Kidney (tissue), 14 donors: ENCODE measurements around the gene LRRC49. TPM values are rescaled to one million over a fixed set of nuclear protein-coding genes. Genes with fewer than 3 reads are reported as not detected.

Experiments used
- DNase-seq, 5 donors: peaks; one replicate each; pipeline ENCODE4 v3.0.0-alpha.2; 2013 to 2020
- FAIRE-seq: peaks from 2 replicates; lab custom pipeline; 2012; peaks lifted over from hg19 to GRCh38; lab: Jason Lieb, UNC
- H3K27ac ChIP-seq, 2 donors: one replicate each; pipeline ENCODE4 v1.7.0; 2013; ENCODE audit warnings: low read depth in 2 of 2, low read length in 2 of 2, inconsistent platforms in 1 of 2
- H3K27me3 ChIP-seq: one replicate; pipeline ENCODE4 v1.7.1; 2013; ENCODE audit warnings: low read length, inconsistent platforms; ENCODE audit not compliant: control insufficient read depth, insufficient read depth
- H3K36me3 ChIP-seq, 3 donors: one replicate each; pipeline versions ENCODE4 v1.7.0 to v1.7.1; 2013; ENCODE audit warnings: low read length in 3 of 3, control low read depth in 1 of 3, inconsistent platforms in 1 of 3; ENCODE audit not compliant: insufficient read depth in 3 of 3, control insufficient read depth in 2 of 3
- H3K4me1 ChIP-seq, 3 donors: one replicate each; pipeline versions ENCODE4 v1.7.0 to v1.7.1; 2013; ENCODE audit warnings: low read length in 3 of 3, inconsistent platforms in 1 of 3, low read depth in 1 of 3; ENCODE audit not compliant: control insufficient read depth in 2 of 3, insufficient read depth in 2 of 3
- H3K4me3 ChIP-seq, 3 donors: one replicate each; pipeline versions ENCODE4 v1.7.0 to v1.8.1; 2013; ENCODE audit warnings: low read length in 3 of 3, control low read depth in 1 of 3, inconsistent platforms in 1 of 3
- H3K9ac ChIP-seq, 3 donors: one replicate each; pipeline versions ENCODE4 v1.7.0 to v1.7.1; 2013; ENCODE audit warnings: low read length in 3 of 3, control low read depth in 1 of 3, inconsistent platforms in 1 of 3
- H3K9me3 ChIP-seq, 3 donors: one replicate each; pipeline versions ENCODE4 v1.7.0 to v1.7.1; 2013; ENCODE audit warnings: low read length in 3 of 3, control low read depth in 1 of 3, inconsistent platforms in 1 of 3; ENCODE audit not compliant: control insufficient read depth in 2 of 3, insufficient read depth in 1 of 3
- intact Hi-C: fragments of 100-400 bp; cut with DNase I; formaldehyde crosslinking; loops from one replicate; pipeline ENCODE4 v1.11.1; 2022
- polyA plus RNA-seq: library from polyadenylated mRNA; stranded (reverse); fragments of 350-450 nt; fragmentation: Illumina TruSeq; extraction: RNeasy Lipid Tissue Mini Kit (QIAGEN cat#74804); gene quantifications from one replicate; pipeline ENCODE4 v1.2.3, GENCODE V29; 2014; ENCODE audit warnings: low read depth, low replicate concordance; ENCODE audit not compliant: insufficient read depth
- total RNA-seq: library from RNA; stranded (reverse); fragmentation: NEBNext Ultra II Directional; extraction: Animal tissue kit (Norgen Biotek cat#: 25700); gene quantifications from one replicate; pipeline ENCODE4 v1.2.1, GENCODE V29; 2021
- TF ChIP-seq, protein P1 (sequence below): IDR thresholded peaks from 3 replicates; pipeline ENCODE4 v1.5.1; 2012; ENCODE audit warnings: mild to moderate bottlenecking, moderate library complexity, borderline replicate concordance; ENCODE audit not compliant: insufficient read depth; ENCODE audit errors: extremely low read depth
- donor health status: control.
- donor health status: control.
- donor health status: control.
- donor health status: control.
- donor health status: control.
- donor health status: DM: yes; HTN: yes; CAD: no.
- donor health status: Normal renal cell carcinoma (clear cell type).

Gene LRRC49
- total and polyA plus RNA-seq, 2 donors from 2014 or later, result 13.2 to 14.2 TPM

- TF ChIP-seq, protein P1, sequence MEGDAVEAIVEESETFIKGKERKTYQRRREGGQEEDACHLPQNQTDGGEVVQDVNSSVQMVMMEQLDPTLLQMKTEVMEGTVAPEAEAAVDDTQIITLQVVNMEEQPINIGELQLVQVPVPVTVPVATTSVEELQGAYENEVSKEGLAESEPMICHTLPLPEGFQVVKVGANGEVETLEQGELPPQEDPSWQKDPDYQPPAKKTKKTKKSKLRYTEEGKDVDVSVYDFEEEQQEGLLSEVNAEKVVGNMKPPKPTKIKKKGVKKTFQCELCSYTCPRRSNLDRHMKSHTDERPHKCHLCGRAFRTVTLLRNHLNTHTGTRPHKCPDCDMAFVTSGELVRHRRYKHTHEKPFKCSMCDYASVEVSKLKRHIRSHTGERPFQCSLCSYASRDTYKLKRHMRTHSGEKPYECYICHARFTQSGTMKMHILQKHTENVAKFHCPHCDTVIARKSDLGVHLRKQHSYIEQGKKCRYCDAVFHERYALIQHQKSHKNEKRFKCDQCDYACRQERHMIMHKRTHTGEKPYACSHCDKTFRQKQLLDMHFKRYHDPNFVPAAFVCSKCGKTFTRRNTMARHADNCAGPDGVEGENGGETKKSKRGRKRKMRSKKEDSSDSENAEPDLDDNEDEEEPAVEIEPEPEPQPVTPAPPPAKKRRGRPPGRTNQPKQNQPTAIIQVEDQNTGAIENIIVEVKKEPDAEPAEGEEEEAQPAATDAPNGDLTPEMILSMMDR, result no peak
- H3K36me3 ChIP-seq, result no peaks in the 10 kb centered on the region
- no peak for FAIRE-seq
- no peak overlapping the region for H3K27ac ChIP-seq
- H3K27me3 ChIP-seq, result no peaks in the 10 kb centered on the region
- H3K4me1 ChIP-seq, result no peaks in the 10 kb centered on the region
- no peak for DNase-seq
- H3K4me3 ChIP-seq, result no peak overlapping the region
- intact Hi-C loops, result no loop called here
- H3K9me3 ChIP-seq, result no peaks in the 10 kb centered on the region
- H3K9ac ChIP-seq, result no peak overlapping the region
Observed at GRCh38 chr15:71049706-71050422, 157.2 kb downstream of the LRRC49 start.

DNA sequence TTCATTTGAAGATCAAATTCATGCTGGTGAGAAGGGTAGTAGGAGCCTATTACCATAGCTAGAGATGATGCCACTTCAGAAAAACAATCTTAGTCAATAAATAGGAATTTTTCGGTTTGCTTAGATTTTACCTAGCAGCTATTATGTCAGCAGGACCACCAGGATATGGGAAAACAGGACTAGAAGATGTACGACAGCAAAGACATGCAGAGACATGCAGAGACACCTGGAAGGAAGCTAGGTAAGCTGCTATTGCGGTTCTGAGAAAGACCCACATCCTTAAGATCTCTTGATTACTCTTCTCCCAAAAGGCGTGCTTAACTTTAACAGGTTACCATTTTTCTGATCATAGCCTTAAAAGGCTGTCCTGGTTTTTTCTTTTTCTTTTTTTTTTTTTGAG is 157.8 kb downstream of the LRRC49 start:
- Histone ChIP-seq H3K27me3 (no peaks in the 10 kb centered on the region), H3K4me1 (no peaks in the 10 kb centered on the region), H3K4me3 (no peak overlapping the region), H3K27ac (no peak overlapping the region), H3K36me3 (no peaks in the 10 kb centered on the region), H3K9ac (no peak overlapping the region), H3K9me3 (no peaks in the 10 kb centered on the region)
- TF ChIP-seq, protein P1, result no peak
- FAIRE-seq (no peak), DNase-seq (no peak)
- intact Hi-C loops, result no loop called here

DNA sequence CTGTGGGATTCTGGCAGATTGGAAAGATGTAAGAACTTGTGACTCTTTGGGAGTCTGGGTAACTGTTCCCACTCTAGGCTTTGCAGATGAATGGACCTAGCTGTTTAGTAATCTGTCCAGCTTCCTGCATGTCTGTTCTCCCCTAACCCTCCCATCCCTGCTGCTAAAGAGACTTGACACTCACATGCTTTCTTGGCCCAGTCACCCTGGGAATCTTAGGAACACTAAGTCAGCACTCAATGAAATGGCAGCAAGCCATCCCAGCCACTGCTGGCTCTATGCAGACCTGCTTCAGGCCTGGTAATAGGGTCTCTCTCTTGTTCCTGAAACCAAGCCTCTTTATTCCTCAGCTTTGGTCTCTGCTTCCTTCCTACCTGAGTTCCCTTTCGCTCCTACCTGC is 158.9 kb downstream of the LRRC49 start:
- H3K4me1 ChIP-seq, result no peaks in the 10 kb centered on the region
- intact Hi-C loops, result no loop called here
- DNase-seq (no peak), FAIRE-seq (no peak)
- no peak overlapping the region for H3K4me3 ChIP-seq
- H3K9ac ChIP-seq, result no peak overlapping the region
- H3K27me3 ChIP-seq, result no peaks in the 10 kb centered on the region
- no peak overlapping the region for H3K27ac ChIP-seq
- no peaks in the 10 kb centered on the region for H3K9me3 ChIP-seq
- TF ChIP-seq, protein P1, result no peak
- H3K36me3 ChIP-seq, result no peaks in the 10 kb centered on the region

- Histone ChIP-seq H3K27me3 (no peaks in the 10 kb centered on the region), H3K9me3 (no peaks in the 10 kb centered on the region), H3K4me1 (no peaks in the 10 kb centered on the region), H3K36me3 (no peaks in the 10 kb centered on the region), H3K9ac (no peak overlapping the region), H3K27ac (no peak overlapping the region), H3K4me3 (no peak overlapping the region)
- FAIRE-seq, result no peak
- intact Hi-C loops, result no loop called here
- DNase-seq, result no peak
- TF ChIP-seq, protein P1, result no peak
Observed at GRCh38 chr15:71052356-71052755, 159.7 kb downstream of the LRRC49 start.
